ENCODE results near the gene BET1. TPM values are rescaled to one million over a fixed set of nuclear protein-coding genes. Genes with fewer than 3 reads are reported as not detected.

The BET1 gene
- total and polyA plus RNA-seq, 9 of the 15 experiments (the other 6 are each of a cell fraction or from before 2014, with no cell fraction given) = 15.8 to 190 (median 37.8) TPM

GRCh38 chr7:94040254-94040653, 36.1 kb upstream of the BET1 start (continued):
- TF ChIP-seq ZNF395 (CRISPR knock-in tag; IDR thresholded peaks at IDR 0.05) (no peak), MEIS2 (IDR thresholded peaks at IDR 0.05; ENCODE audit: partially characterized antibody) (peak; percentile 61), HNRNPH1 (optimal IDR thresholded peaks at IDR 0.05; ENCODE audit: low read depth, low read length) (no peak), NCOR1 (IDR thresholded peaks at IDR 0.05) (no peak), PREB (CRISPR knock-in tag; IDR thresholded peaks at IDR 0.05) (no peak), ZBTB1 (CRISPR knock-in tag; IDR thresholded peaks at IDR 0.05; ENCODE audit: borderline replicate concordance, low read depth) (no peak), CHD2 (IDR thresholded peaks at IDR 0.05; ENCODE audit: low read depth, low read length) (no peak), GABPB2 (CRISPR knock-in tag; conservative IDR thresholded peaks at IDR 0.05) (no peak), CEBPB (tag; IDR thresholded peaks at IDR 0.05) (no peak)
